ENCODE data around the gene SEMA4D.

Gene SEMA4D

GRCh38 chr9:89339807-89340206 is 158.1 kb downstream of the SEMA4D start:
- TF ChIP-seq, protein P1, sequence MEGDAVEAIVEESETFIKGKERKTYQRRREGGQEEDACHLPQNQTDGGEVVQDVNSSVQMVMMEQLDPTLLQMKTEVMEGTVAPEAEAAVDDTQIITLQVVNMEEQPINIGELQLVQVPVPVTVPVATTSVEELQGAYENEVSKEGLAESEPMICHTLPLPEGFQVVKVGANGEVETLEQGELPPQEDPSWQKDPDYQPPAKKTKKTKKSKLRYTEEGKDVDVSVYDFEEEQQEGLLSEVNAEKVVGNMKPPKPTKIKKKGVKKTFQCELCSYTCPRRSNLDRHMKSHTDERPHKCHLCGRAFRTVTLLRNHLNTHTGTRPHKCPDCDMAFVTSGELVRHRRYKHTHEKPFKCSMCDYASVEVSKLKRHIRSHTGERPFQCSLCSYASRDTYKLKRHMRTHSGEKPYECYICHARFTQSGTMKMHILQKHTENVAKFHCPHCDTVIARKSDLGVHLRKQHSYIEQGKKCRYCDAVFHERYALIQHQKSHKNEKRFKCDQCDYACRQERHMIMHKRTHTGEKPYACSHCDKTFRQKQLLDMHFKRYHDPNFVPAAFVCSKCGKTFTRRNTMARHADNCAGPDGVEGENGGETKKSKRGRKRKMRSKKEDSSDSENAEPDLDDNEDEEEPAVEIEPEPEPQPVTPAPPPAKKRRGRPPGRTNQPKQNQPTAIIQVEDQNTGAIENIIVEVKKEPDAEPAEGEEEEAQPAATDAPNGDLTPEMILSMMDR (IDR thresholded peaks at IDR 0.05): no peak

DNA sequence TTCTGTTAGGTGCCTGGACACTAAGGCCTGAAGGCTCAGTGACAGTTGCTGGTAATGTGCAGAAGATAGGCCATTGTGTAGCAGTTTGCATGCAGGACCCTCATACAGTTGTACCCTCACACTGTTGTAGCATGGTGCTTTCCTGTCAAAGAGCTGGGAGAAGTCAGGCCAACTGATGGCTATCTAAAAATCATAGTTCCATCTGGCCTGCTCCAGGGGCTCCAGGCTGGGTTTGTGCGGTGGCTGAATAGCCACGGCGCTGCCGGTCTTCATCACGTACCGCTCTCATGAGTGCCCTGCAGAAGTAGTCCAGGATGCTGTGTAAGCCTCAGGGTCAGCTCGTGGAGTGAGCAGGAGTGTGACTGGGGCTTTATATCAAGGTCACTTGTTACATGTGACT is 167.4 kb downstream of the SEMA4D start:
- TF ChIP-seq, protein P1 (IDR thresholded peaks at IDR 0.05): no peak

DNA sequence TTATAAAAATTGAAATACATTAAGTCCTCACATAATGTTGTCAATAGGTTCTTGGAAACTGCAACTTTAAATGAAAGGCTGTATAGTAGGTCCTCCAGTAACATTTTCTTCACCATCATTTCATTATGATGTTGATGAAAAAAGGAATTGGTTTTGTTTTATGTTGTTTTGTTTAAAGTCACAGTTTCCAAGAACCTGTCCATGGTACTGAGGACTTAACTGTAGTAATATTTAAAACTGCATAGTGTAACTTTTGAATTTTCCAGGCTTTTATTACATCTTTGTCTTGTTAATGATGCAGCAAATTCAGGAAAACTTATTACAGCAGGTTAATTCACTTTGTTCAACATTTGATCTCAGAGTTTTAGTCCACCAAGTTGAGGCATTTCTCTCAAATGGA is 168.0 kb downstream of the SEMA4D start:
- TF ChIP-seq, protein P1 (IDR thresholded peaks at IDR 0.05): no peak

DNA sequence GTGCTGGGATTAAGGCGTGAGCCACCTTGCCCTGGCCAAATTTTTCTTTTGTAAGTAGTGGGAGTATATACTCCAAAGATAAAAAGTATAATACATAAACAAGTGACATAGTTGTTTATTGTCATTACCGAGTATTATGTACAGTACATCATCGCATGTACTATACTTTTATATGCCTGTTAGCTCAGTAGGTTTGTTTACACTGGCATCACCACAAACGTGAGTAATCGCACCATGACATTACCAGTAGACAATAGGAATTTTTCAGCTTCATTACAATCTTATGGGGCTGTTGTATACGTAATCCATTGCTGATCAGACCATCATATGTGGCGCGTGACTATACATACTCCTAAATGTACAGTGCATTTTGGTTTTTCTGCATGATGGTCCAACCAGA is 169.8 kb downstream of the SEMA4D start:
- TF ChIP-seq, protein P1 (IDR thresholded peaks at IDR 0.05): no peak

GRCh38 chr9:89325733-89326132 is 172.2 kb downstream of the SEMA4D start:
- TF ChIP-seq, protein P1 (IDR thresholded peaks at IDR 0.05): no peak

DNA sequence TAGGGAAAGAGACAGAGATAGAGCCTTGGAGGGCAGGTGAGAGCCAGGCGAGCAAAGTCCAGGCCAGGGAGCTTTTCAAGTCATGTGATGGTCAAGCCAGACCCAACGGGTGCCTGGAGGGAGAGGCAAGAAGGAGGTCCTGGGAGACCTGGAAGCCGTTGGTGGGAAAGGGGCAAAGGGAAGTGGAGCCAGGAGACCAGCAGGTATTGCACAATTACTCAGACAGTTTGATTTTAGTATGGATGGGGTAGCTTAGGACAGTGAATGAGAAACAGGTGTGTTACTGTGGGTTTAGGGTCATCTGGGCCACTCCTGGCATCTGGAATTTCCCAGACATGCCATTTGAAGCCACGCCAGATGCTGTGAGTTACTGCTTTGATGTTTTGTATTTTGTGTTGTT is 174.5 kb downstream of the SEMA4D start:
- TF ChIP-seq, protein P1 (IDR thresholded peaks at IDR 0.05): no peak

DNA sequence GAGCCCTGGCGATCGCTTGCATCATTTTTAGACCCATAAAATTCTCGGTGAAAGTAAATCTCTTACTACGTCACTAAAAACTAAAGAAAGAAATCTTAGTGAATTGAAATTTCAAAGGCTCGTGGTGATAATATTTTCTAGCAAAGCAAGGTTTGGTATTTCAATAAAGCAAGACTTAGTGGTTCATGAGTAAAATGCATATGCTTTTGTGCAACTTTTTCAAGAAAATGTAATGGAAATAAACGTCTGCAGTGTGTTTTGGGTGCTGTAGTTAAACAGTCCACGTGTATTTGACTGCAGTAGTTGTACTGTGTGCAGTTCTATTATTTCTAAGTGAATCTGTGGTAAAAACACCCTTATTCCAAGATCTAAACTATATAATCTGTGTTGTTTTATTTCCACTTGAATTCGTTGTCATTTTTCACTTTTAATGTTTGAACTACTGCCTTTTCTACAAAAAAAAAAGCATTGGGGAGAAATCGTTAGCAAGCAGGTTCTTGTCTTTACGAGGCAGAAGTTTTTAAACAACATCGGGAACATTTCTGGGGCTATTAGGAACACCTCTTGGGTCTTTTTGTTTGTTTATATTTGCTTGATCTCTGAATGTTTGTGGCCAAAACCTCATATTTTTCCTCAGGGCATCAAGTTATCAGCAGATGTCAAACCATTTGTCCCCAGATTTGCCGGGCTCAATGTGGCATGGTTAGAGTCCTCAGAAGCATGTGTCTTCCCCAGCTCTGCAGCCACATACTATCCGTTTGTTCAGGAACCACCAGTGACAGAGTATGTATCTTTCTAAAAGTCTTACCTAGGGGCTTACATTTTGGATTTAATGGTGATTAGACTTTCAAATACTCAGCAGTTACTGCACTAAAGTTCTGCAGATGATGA is 178.7 kb downstream of the SEMA4D start:
- TF ChIP-seq, protein P1 (IDR thresholded peaks at IDR 0.05): no peak; the same call in 1 of the 2 replicates
